Measurements from ENCODE around the gene GRM2. TPM values are rescaled to one million over a fixed set of nuclear protein-coding genes. Genes with fewer than 3 reads are reported as not detected.

The GRM2 gene
- total RNA-seq, 1 experiment from 2014 or later = 1.9 TPM

DNA sequence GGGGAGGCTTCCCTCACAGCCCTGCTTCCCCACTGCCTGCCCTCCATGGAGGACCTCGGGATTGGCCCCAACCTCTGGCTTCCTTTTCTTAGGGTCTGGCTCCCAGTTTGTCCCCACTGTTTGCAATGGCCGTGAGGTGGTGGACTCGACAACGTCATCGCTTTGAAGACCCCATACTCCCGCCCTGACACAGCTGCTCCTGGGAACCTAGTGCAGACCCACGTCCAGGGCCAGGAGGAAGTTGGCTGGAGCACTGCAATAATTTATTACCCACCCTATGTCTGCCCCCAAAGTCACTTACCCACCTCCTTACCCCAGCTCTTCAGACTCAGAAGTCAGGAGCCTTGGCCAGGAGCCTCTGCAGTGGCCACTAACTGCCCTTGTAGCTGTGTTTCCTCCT, 11.1 kb downstream of the GRM2 start:
- DNase-seq = no peak
- Histone ChIP-seq H2BK5ac (ENCODE audit: insufficient read length, low read length) (no peak overlapping the region), H3K27me3 (ENCODE audit: insufficient read depth, low read length) (no peaks in the 10 kb centered on the region), H4K20me1 (ENCODE audit: control insufficient read depth, insufficient read depth, insufficient read length) (no peaks in the 10 kb centered on the region), H3K4me2 (ENCODE audit: insufficient read depth, insufficient read length, low read length) (no peak overlapping the region), H2BK20ac (ENCODE audit: low read depth, low read length, poor library complexity, severe bottlenecking) (no peak overlapping the region), H3K18ac (ENCODE audit: insufficient read length, low read depth, low read length) (no peak overlapping the region), H4K8ac (replicated peaks; ENCODE audit: insufficient read length, low read depth, low read length) (no peak overlapping the region), H3K79me2 (ENCODE audit: insufficient read depth, low read length) (no peaks in the 10 kb centered on the region), H3K4me1 (ENCODE audit: insufficient read depth, low read length) (peaks cover 3% of the 10 kb centered on the region; the same call in 1 of the 2 replicates), H2BK120ac (ENCODE audit: low read depth, low read length, poor library complexity, severe bottlenecking) (no peak overlapping the region), H4K91ac (ENCODE audit: insufficient read length, low read depth, low read length) (no peak overlapping the region), H3K23ac (ENCODE audit: insufficient read length, low read depth, low read length) (no peak overlapping the region), H2AFZ (ENCODE audit: low read length) (no peak overlapping the region), H2BK15ac (ENCODE audit: low read depth, low read length) (no peak overlapping the region), H3K79me1 (ENCODE audit: insufficient read depth, low read depth, low read length, poor library complexity, severe bottlenecking) (no peaks in the 10 kb centered on the region), H4K5ac (ENCODE audit: insufficient read length, low read depth, low read length) (no peak overlapping the region), H3K27ac (ENCODE audit: insufficient read length, low read depth, low read length) (no peak overlapping the region), H2BK12ac (ENCODE audit: insufficient read length, low read depth, low read length) (no peak overlapping the region), H3K23me2 (ENCODE audit: insufficient read length, low read depth, low read length, poor library complexity, severe bottlenecking) (no peaks in the 10 kb centered on the region), H2AK5ac (ENCODE audit: insufficient read length, low read length) (no peak overlapping the region), H3T11ph (ENCODE audit: low read length) (no peak overlapping the region), H3K4ac (ENCODE audit: low read depth, low read length) (no peak overlapping the region), H3K9me3 (ENCODE audit: control insufficient read depth, low read depth, low read length) (no peaks in the 10 kb centered on the region), H3K9ac (ENCODE audit: extremely low read depth, insufficient read length, low read length) (no peak overlapping the region), H3K14ac (ENCODE audit: insufficient read depth, low read length) (no peak overlapping the region), H3K56ac (ENCODE audit: insufficient read length, low read depth, low read length) (no peak overlapping the region)
- H3K4me1 Mint-ChIP-seq = peaks cover 18 to 28% of the 10 kb centered on the region in 2 experiments
- no peak overlapping the region for H3K4me3 Mint-ChIP-seq
- WGBS (ENCODE audit: extremely low coverage, insufficient read length, low lambda C conversion rate) = no CpG with 5 or more reads among the region's 7 CpGs
- H3K27me3 Mint-ChIP-seq (ENCODE audit: low read depth) = peaks cover 4% of the 10 kb centered on the region
- peaks cover 0 to 10% (median 4%) of the 10 kb centered on the region in 3 experiments; a peak in 3 of 7 replicates for H3K36me3 Mint-ChIP-seq (ENCODE audit: insufficient read depth in 1 of 3, low read depth in 3 of 3)
- no peak overlapping the region for H3K27ac Mint-ChIP-seq
- no peaks in the 10 kb centered on the region; a peak in 1 of 5 replicates for H3K9me3 Mint-ChIP-seq
- TF ChIP-seq, protein P1, sequence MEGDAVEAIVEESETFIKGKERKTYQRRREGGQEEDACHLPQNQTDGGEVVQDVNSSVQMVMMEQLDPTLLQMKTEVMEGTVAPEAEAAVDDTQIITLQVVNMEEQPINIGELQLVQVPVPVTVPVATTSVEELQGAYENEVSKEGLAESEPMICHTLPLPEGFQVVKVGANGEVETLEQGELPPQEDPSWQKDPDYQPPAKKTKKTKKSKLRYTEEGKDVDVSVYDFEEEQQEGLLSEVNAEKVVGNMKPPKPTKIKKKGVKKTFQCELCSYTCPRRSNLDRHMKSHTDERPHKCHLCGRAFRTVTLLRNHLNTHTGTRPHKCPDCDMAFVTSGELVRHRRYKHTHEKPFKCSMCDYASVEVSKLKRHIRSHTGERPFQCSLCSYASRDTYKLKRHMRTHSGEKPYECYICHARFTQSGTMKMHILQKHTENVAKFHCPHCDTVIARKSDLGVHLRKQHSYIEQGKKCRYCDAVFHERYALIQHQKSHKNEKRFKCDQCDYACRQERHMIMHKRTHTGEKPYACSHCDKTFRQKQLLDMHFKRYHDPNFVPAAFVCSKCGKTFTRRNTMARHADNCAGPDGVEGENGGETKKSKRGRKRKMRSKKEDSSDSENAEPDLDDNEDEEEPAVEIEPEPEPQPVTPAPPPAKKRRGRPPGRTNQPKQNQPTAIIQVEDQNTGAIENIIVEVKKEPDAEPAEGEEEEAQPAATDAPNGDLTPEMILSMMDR (conservative IDR thresholded peaks at IDR 0.05) = no peak
